ENCODE measurements around the gene TYROBP.

GRCh38 chr19:35942235-35942634 lies 34.1 kb upstream of the TYROBP start:
- no peak for TF ChIP-seq YY1 (IDR thresholded peaks at IDR 0.05; ENCODE audit: insufficient read depth, insufficient read length)
- no peak for TF ChIP-seq SUZ12 (IDR thresholded peaks at IDR 0.05; ENCODE audit: extremely low read depth, insufficient read depth, insufficient read length)
- TF ChIP-seq ZNF274 (IDR thresholded peaks at IDR 0.05; ENCODE audit: low read depth, low read length): no peak
